MM.1S (cell line): ENCODE measurements around the gene EDA2R.

ENCODE experiments used
- EZH2 ChIP-seq: fragments of 300-600 bp; sonication (generic); optimal IDR thresholded peaks from 2 replicates; pipeline ENCODE3; 2017; ENCODE audit warnings: low read depth, mild to moderate bottlenecking, antibody characterized with exemption, low read length, mixed read lengths
- TF ChIP-seq, protein P1 (sequence below): fragments of 300-600 bp; sonication (generic); IDR thresholded peaks from 2 replicates; pipeline ENCODE4 v1.5.1; 2016; ENCODE audit warnings: antibody characterized with exemption, low read length, mixed read lengths

DNA sequence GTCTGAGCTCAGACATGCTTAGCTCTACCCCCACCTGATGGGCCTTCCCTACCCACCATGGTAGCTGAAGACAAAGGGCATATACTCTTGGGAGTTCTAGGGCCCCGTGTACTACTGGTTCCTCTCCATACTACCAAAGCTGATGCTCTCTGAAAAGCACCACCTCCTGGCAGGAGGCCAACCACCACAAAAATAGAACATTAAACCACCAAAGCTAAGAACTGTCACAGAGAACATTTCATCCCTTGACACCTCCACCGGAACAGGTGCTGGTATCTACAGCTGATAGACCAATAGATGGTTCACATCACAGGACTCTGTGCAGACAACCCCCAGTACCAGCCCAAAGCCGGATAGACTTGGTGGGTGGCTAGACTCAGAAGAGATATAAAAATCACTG is 13.4 kb downstream of the EDA2R start:
- TF ChIP-seq, protein P1, sequence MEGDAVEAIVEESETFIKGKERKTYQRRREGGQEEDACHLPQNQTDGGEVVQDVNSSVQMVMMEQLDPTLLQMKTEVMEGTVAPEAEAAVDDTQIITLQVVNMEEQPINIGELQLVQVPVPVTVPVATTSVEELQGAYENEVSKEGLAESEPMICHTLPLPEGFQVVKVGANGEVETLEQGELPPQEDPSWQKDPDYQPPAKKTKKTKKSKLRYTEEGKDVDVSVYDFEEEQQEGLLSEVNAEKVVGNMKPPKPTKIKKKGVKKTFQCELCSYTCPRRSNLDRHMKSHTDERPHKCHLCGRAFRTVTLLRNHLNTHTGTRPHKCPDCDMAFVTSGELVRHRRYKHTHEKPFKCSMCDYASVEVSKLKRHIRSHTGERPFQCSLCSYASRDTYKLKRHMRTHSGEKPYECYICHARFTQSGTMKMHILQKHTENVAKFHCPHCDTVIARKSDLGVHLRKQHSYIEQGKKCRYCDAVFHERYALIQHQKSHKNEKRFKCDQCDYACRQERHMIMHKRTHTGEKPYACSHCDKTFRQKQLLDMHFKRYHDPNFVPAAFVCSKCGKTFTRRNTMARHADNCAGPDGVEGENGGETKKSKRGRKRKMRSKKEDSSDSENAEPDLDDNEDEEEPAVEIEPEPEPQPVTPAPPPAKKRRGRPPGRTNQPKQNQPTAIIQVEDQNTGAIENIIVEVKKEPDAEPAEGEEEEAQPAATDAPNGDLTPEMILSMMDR, result no peak
- no peak for TF ChIP-seq EZH2
